Endothelial cell of umbilical vein (primary cell): ENCODE measurements around the gene ARHGAP31. TPM values are rescaled to one million over a fixed set of nuclear protein-coding genes. Genes with fewer than 3 reads are reported as not detected.
A peak's percentile ranks its signal among the peaks of the same experiment; 100 is the strongest.

Experiments
- BruUV-seq: library from RNA; stranded (reverse); fragments of 400-500 nt; replicated peaks from 2 replicates; lab custom pipeline; 2021; lab: Mats Ljungman, UMichigan
- CTCF ChIA-PET: fragments of 300-600, 350-600 bp; sonication (Branson Sonifier 250); formaldehyde crosslinking; loops from one replicate; lab custom pipeline; 2021; ENCODE audit warnings: antibody characterized with exemption, inconsistent platforms; lab: Charles Lee
- POLR2A ChIA-PET: fragments of 300-600, 350-600 bp; sonication (Branson Sonifier 250); formaldehyde crosslinking; loops from one replicate; lab custom pipeline; 2021; ENCODE audit warnings: antibody characterized with exemption, inconsistent platforms; lab: Charles Lee
- DNase-seq: peaks from one replicate; pipeline ENCODE4 v3.0.0-alpha.2; 2011; ENCODE audit warnings: low read depth, low spot score
- FAIRE-seq: peaks from 2 replicates; lab custom pipeline; 2011; peaks lifted over from hg19 to GRCh38; lab: Jason Lieb, UNC
- H2AFZ ChIP-seq: 2 replicates; pipeline ENCODE4 v1.6.0; 2012; ENCODE audit warnings: low read depth, low read length, control low read depth, inconsistent platforms
- H3K27ac ChIP-seq: 2 replicates; pipeline ENCODE4 v1.5.1; 2011; ENCODE audit warnings: low read depth, mild to moderate bottlenecking, control low read depth, low read length, moderate library complexity; ENCODE audit not compliant: insufficient read depth
- H3K27me3 ChIP-seq, 2 experiments: 2 replicates each; pipeline versions ENCODE4 v1.6.0 to v1.6.1; 2011; ENCODE audit warnings: low read length in 2 of 2, mixed read lengths in 1 of 2; ENCODE audit not compliant: control insufficient read depth in 2 of 2, insufficient read depth in 2 of 2
- H3K36me3 ChIP-seq, 2 experiments: 2 replicates in 1 of 2; 3 replicates in 1 of 2; pipeline ENCODE4 v1.5.1; 2011; ENCODE audit warnings: low read length in 2 of 2, mild to moderate bottlenecking in 1 of 2, moderate library complexity in 1 of 2; ENCODE audit not compliant: control insufficient read depth in 2 of 2, insufficient read depth in 2 of 2; ENCODE audit errors: extremely low read depth in 1 of 2
- H3K4me1 ChIP-seq: 3 replicates; pipeline ENCODE4 v1.5.1; 2011; ENCODE audit warnings: mild to moderate bottlenecking, low read length; ENCODE audit not compliant: control insufficient read depth, insufficient read depth; ENCODE audit errors: extremely low read depth
- H3K4me2 ChIP-seq: 2 replicates; pipeline ENCODE4 v1.6.1; 2011; ENCODE audit warnings: low read length, control low read depth, mixed read lengths; ENCODE audit not compliant: insufficient read depth
- H3K4me3 ChIP-seq, 3 experiments: fragments of 200-600 bp in 1 of 3; sonication (generic), shearing (Covaris generic) in 1 of 3; replicated peaks in 1 of 3; 2 replicates each; pipeline ENCODE4 v1.5.1; 2011 to 2016; ENCODE audit warnings: control low read depth in 3 of 3, low read length in 3 of 3, mild to moderate bottlenecking in 2 of 3, inconsistent platforms in 1 of 3, low read depth in 1 of 3, moderate library complexity in 1 of 3; ENCODE audit not compliant: insufficient read depth in 1 of 3
- H3K79me2 ChIP-seq: 2 replicates; pipeline ENCODE4 v1.6.0; 2012; ENCODE audit warnings: low read length, inconsistent platforms; ENCODE audit not compliant: control insufficient read depth, insufficient read depth
- H3K9ac ChIP-seq: replicated peaks from 2 replicates; pipeline ENCODE3; 2011; ENCODE audit warnings: low read length, control low read depth; ENCODE audit not compliant: insufficient read depth; ENCODE audit errors: extremely low read depth
- H3K9me1 ChIP-seq: replicated peaks from 3 replicates; pipeline ENCODE4 v1.6.0; 2011; ENCODE audit warnings: mild to moderate bottlenecking, low read length; ENCODE audit not compliant: control insufficient read depth, insufficient read depth; ENCODE audit errors: extremely low read depth
- H3K9me3 ChIP-seq: replicated peaks from 2 replicates; pipeline ENCODE4 v1.5.1; 2012; ENCODE audit warnings: low read length, inconsistent platforms; ENCODE audit not compliant: control insufficient read depth, insufficient read depth
- H4K20me1 ChIP-seq: replicated peaks from 2 replicates; pipeline ENCODE3; 2011; ENCODE audit warnings: mild to moderate bottlenecking, low read length; ENCODE audit not compliant: control insufficient read depth, insufficient read depth; ENCODE audit errors: extremely low read depth
- CTCF ChIP-seq, 2 donors: IDR thresholded peaks; 1 replicate in 1 of 2; 2 replicates in 1 of 2; pipeline ENCODE4 v1.5.1; 2011; ENCODE audit warnings: low read length in 2 of 2, mild to moderate bottlenecking in 2 of 2, moderate library complexity in 2 of 2, control low read depth in 1 of 2, inconsistent platforms in 1 of 2, low read depth in 1 of 2; ENCODE audit not compliant: insufficient read depth in 1 of 2; ENCODE audit errors: extremely low read depth in 1 of 2
- EZH2 ChIP-seq: IDR thresholded peaks from 2 replicates; pipeline ENCODE4 v1.6.1; 2012; ENCODE audit warnings: borderline replicate concordance, low read depth, mild to moderate bottlenecking, moderate library complexity, low read length, inconsistent platforms; ENCODE audit not compliant: severe bottlenecking
- FOS ChIP-seq: IDR thresholded peaks from 2 replicates; pipeline ENCODE4 v1.6.1; 2011; ENCODE audit warnings: mild to moderate bottlenecking, low read length, moderate library complexity, borderline replicate concordance; ENCODE audit not compliant: insufficient read depth
- GATA2 ChIP-seq: IDR thresholded peaks from 2 replicates; pipeline ENCODE4 v1.7.0; 2011; ENCODE audit warnings: low read depth, mild to moderate bottlenecking, moderate library complexity, mixed read lengths, low read length; ENCODE audit not compliant: insufficient read length, insufficient read depth
- JUN ChIP-seq: IDR thresholded peaks from 2 replicates; pipeline ENCODE4 v1.6.1; 2011; ENCODE audit warnings: borderline replicate concordance, low read depth; ENCODE audit not compliant: insufficient read length, insufficient read depth
- MAX ChIP-seq: IDR thresholded peaks from 2 replicates; pipeline ENCODE4 v1.6.1; 2011; ENCODE audit not compliant: insufficient read depth, insufficient read length
- MYC ChIP-seq: IDR thresholded peaks from one replicate; pipeline ENCODE4 v1.6.1; 2011; ENCODE audit warnings: mild to moderate bottlenecking, low read depth, low read length
- POLR2A ChIP-seq: IDR thresholded peaks from 2 replicates; pipeline ENCODE4 v1.6.1; 2012; ENCODE audit warnings: low read depth, mild to moderate bottlenecking, control low read depth, low read length
- POLR2AphosphoS5 ChIP-seq: IDR thresholded peaks from 2 replicates; pipeline ENCODE4 v1.6.1; 2012; ENCODE audit warnings: low read depth, mild to moderate bottlenecking, control low read depth, low read length, moderate library complexity; ENCODE audit not compliant: insufficient read depth
- dilution Hi-C: fragments of 300-500 bp; cut with MboI; formaldehyde crosslinking; loops from one replicate; pipeline ENCODE4 v1.15.0; 2019; ENCODE audit warnings: low sequenced_read_pairs; ENCODE audit not compliant: extremely low pct_ligation_motif_present
- intact Hi-C: fragments of 100-400 bp; cut with micrococcal nuclease; formaldehyde crosslinking; loops from one replicate; pipeline ENCODE4 v1.10.0; 2022
- polyA plus RNA-seq, 4 experiments: library from polyadenylated mRNA; depleted of rRNA in 3 of 4; stranded (reverse) in 3 of 4; unstranded in 1 of 4; fragments of >200 nt; gene quantifications; 2 replicates each; pipeline versions ENCODE4 v1.2.1 to v1.2.3, GENCODE V29; 2011 to 2012; ENCODE audit warnings: missing spikeins in 1 of 4
- total RNA-seq: library from RNA; stranded (reverse); gene quantifications from 2 replicates; pipeline ENCODE4 v1.2.3, GENCODE V29; 2021

ARHGAP31 gene
- total and polyA plus RNA-seq, 2 donors (not counting 3 experiments of a cell fraction or from before 2014, with no cell fraction given) = 25.5 to 65.8 TPM

- CTCF ChIA-PET = no interaction called here
- FAIRE-seq (peak; percentile 54), DNase-seq (no peak)
- H3K27me3 ChIP-seq = no peaks in the 10 kb centered on the region
- peak overlapping the region; percentile 90 for H3K4me2 ChIP-seq
- peak overlapping the region; percentile 67 for H3K9ac ChIP-seq
- dilution Hi-C loops = no loop called here
- no peak overlapping the region for H2AFZ ChIP-seq
- no peaks in the 10 kb centered on the region for H3K9me3 ChIP-seq
- intact Hi-C loops = loop anchor here (1.0 kb wide), 4 partner anchors 27 to 48 kb away; partner anchors contain the start of gene ARHGAP31
- no peaks in the 10 kb centered on the region for H4K20me1 ChIP-seq
- H3K79me2 ChIP-seq = peaks cover 63% of the 10 kb centered on the region
- H3K9me1 ChIP-seq = no peaks in the 10 kb centered on the region
- POLR2A ChIA-PET = no interaction called here
- H3K4me3 ChIP-seq = peak overlapping the region in 1 of 3 experiments; percentile 36
- peaks cover 22% of the 10 kb centered on the region for H3K4me1 ChIP-seq
- TF ChIP-seq MAX (no peak), CTCF (IDR thresholded peaks at IDR 0.05; ENCODE audit: extremely low read depth in 1 of 2, insufficient read depth in 1 of 2, low read depth in 1 of 2, low read length in 2 of 2) (no peak), GATA2 (no peak), FOS (no peak), EZH2 (no peak), MYC (no peak), POLR2A (no peak), JUN (no peak), POLR2AphosphoS5 (no peak)
- BruUV-seq = no TSS peak
- peak overlapping the region; percentile 61 for H3K27ac ChIP-seq
- H3K36me3 ChIP-seq = no peaks in the 10 kb centered on the region
Observed at GRCh38 chr3:119323723-119324085, 29.5 kb downstream of the ARHGAP31 start.
